Thyroid gland (tissue), 4 donors: Measurements from ENCODE around the gene CCDC197.

Experiments used
- CTCF ChIP-seq, 6 experiments: fragments of 200-600 bp in 3 of 6; fragments of 450-650 bp in 3 of 6; sonication (generic) in 3 of 6; IDR thresholded peaks; one replicate each; pipeline ENCODE4 v1.5.1; 2016 to 2019; ENCODE audit warnings: antibody characterized with exemption in 6 of 6, mild to moderate bottlenecking in 2 of 6, inconsistent platforms in 1 of 6, moderate library complexity in 1 of 6
- POLR2A ChIP-seq, 2 donors: fragments of 450-650 bp; IDR thresholded peaks; one replicate each; pipeline ENCODE4 v1.6.1; 2017; ENCODE audit warnings: antibody characterized with exemption in 2 of 2, mild to moderate bottlenecking in 2 of 2, moderate library complexity in 1 of 2

- no peak for TF ChIP-seq POLR2A (IDR thresholded peaks at IDR 0.05)
- no peak for TF ChIP-seq CTCF (IDR thresholded peaks at IDR 0.05)
Observed at GRCh38 chr14:93984987-93985410, 12.1 kb upstream of the CCDC197 start.
